CD4-positive, alpha-beta T cell (primary cell): ENCODE measurements around the gene TMEM11. TPM values are rescaled to one million over a fixed set of nuclear protein-coding genes. Genes with fewer than 3 reads are reported as not detected.
"Not testable (repeated sequence)": the region's sequence is repeated elsewhere in the genome, so short reads cannot be mapped to it uniquely, and the experiment has no call there.

Source experiments
- ATAC-seq: fragments of 200-7000 bp; cut with Tn5 transposase; one replicate; pipeline ENCODE4 v1.10.0; 2022; ENCODE audit warnings: mild to moderate bottlenecking; ENCODE audit not compliant: poor library complexity
- CTCF ChIA-PET: fragments of 350-600 bp; sonication (Branson Sonifier 250); formaldehyde crosslinking; loops from one replicate; lab custom pipeline; 2021; ENCODE audit warnings: antibody characterized with exemption, inconsistent platforms; lab: Charles Lee
- POLR2A ChIA-PET: fragments of 350-600 bp; sonication (Branson Sonifier 250); formaldehyde crosslinking; loops from one replicate; lab custom pipeline; 2021; ENCODE audit warnings: antibody characterized with exemption, inconsistent platforms; lab: Charles Lee
- DNase-seq, 14 experiments: peaks; one replicate each; pipeline ENCODE4 v3.0.0-alpha.2; 2013 to 2020; ENCODE audit warnings: mixed read lengths in 2 of 14
- H3K27ac ChIP-seq, 2 donors: one replicate each; pipeline versions ENCODE4 v1.5.1 to v1.7.0; 2013; ENCODE audit warnings: low read length in 2 of 2, low read depth in 1 of 2, mild to moderate bottlenecking in 1 of 2
- H3K27me3 ChIP-seq, 2 experiments: 1 replicate in 1 of 2; 2 replicates in 1 of 2; pipeline versions ENCODE4 v1.6.1 to v1.7.0; 2013; ENCODE audit warnings: low read length in 2 of 2, control low read depth in 1 of 2, mild to moderate bottlenecking in 1 of 2, moderate library complexity in 1 of 2; ENCODE audit not compliant: insufficient read depth in 2 of 2, control insufficient read depth in 1 of 2
- H3K36me3 ChIP-seq: one replicate; pipeline ENCODE4 v1.6.1; 2013; ENCODE audit warnings: low read length, control low read depth; ENCODE audit not compliant: insufficient read depth
- H3K4me1 ChIP-seq: one replicate; pipeline ENCODE4 v1.6.1; 2013; ENCODE audit warnings: low read length, control low read depth; ENCODE audit not compliant: insufficient read depth
- H3K4me3 ChIP-seq: one replicate; pipeline ENCODE4 v1.5.1; 2013; ENCODE audit warnings: mild to moderate bottlenecking, low read length, moderate library complexity
- H3K9me3 ChIP-seq, 2 experiments: 1 replicate in 1 of 2; 2 replicates in 1 of 2; pipeline versions ENCODE4 v1.6.1 to v1.7.0; 2013; ENCODE audit warnings: low read length in 2 of 2, mild to moderate bottlenecking in 2 of 2, control low read depth in 1 of 2, moderate library complexity in 1 of 2; ENCODE audit not compliant: control insufficient read depth in 1 of 2, insufficient read depth in 1 of 2
- H3K27ac Mint-ChIP-seq: one replicate; pipeline ENCODE4 v1.8.0; 2020; ENCODE audit warnings: mixed read lengths
- H3K27me3 Mint-ChIP-seq: one replicate; pipeline ENCODE4 v1.8.0; 2021; ENCODE audit warnings: mixed read lengths
- H3K36me3 Mint-ChIP-seq: one replicate; pipeline ENCODE4 v1.8.0; 2021; ENCODE audit warnings: low read depth, mixed read lengths
- H3K4me1 Mint-ChIP-seq: one replicate; pipeline ENCODE4 v1.8.0; 2021; ENCODE audit warnings: low read depth, mixed read lengths
- H3K4me3 Mint-ChIP-seq: one replicate; pipeline ENCODE4 v1.8.0; 2020; ENCODE audit warnings: mild to moderate bottlenecking, mixed read lengths
- H3K9me3 Mint-ChIP-seq: one replicate; pipeline ENCODE4 v1.8.0; 2020; ENCODE audit warnings: mixed read lengths
- CTCF ChIP-seq: fragments of 200-600 bp; IDR thresholded peaks from one replicate; pipeline ENCODE4 v1.8.0; 2022; ENCODE audit warnings: antibody characterized with exemption, mild to moderate bottlenecking
- intact Hi-C, 2 experiments: fragments of 100-400 bp; cut with DNase I in 1 of 2; cut with micrococcal nuclease in 1 of 2; formaldehyde crosslinking; loops; one replicate each; pipeline versions ENCODE4 v1.15.1 to v1.9.0; 2023 to 2025; cut with DNase I, micrococcal nuclease
- total RNA-seq, 174 experiments: library from RNA in 2 of 174; stranded (reverse) in 2 of 174; gene quantifications; one replicate each; pipeline ENCODE4 v1.2.3 and lab custom pipeline; 2021 to 2026

Gene TMEM11
- total RNA-seq, 2 experiments from 2014 or later, result 17.8 to 19.2 TPM

GRCh38 chr17:21231533-21231932 lies 17.6 kb upstream of the TMEM11 start:
- Histone ChIP-seq H3K27ac (no peak overlapping the region), H3K4me3 (no peak overlapping the region), H3K9me3 (peaks cover 0 to 4% of the 10 kb centered on the region in 2 experiments), H3K4me1 (no peaks in the 10 kb centered on the region), H3K27me3 (no peaks in the 10 kb centered on the region), H3K36me3 (no peaks in the 10 kb centered on the region)
- ATAC-seq (no peak), DNase-seq (no peak)
- POLR2A ChIA-PET, result no interaction called here
- no peaks in the 10 kb centered on the region for H3K36me3 Mint-ChIP-seq
- H3K9me3 Mint-ChIP-seq, result peaks cover 7% of the 10 kb centered on the region
- no peaks in the 10 kb centered on the region for H3K4me1 Mint-ChIP-seq
- no peaks in the 10 kb centered on the region for H3K27me3 Mint-ChIP-seq
- H3K27ac Mint-ChIP-seq, result no peak overlapping the region
- no peak overlapping the region for H3K4me3 Mint-ChIP-seq
- intact Hi-C loops, result no loop called here
- TF ChIP-seq CTCF, result no peak
- CTCF ChIA-PET, result no interaction called here

GRCh38 chr17:21228845-21229244 lies 14.9 kb upstream of the TMEM11 start:
- H3K4me1 Mint-ChIP-seq, result no peaks in the 10 kb centered on the region
- ATAC-seq (no peak), DNase-seq (no peak)
- intact Hi-C loops, result no loop called here
- H3K9me3 Mint-ChIP-seq, result peaks cover 7% of the 10 kb centered on the region
- Histone ChIP-seq H3K4me3 (no peak overlapping the region), H3K36me3 (no peaks in the 10 kb centered on the region), H3K4me1 (no peaks in the 10 kb centered on the region), H3K27ac (no peak overlapping the region), H3K9me3 (peaks cover 0 to 4% of the 10 kb centered on the region in 2 experiments), H3K27me3 (no peaks in the 10 kb centered on the region)
- ChIA-PET CTCF (no interaction called here), POLR2A (no interaction called here)
- no peaks in the 10 kb centered on the region for H3K27me3 Mint-ChIP-seq
- no peak overlapping the region for H3K27ac Mint-ChIP-seq
- no peak for TF ChIP-seq CTCF
- no peaks in the 10 kb centered on the region for H3K36me3 Mint-ChIP-seq
- no peak overlapping the region for H3K4me3 Mint-ChIP-seq

GRCh38 chr17:21228111-21228510 lies 14.2 kb upstream of the TMEM11 start:
- ATAC-seq (no peak), DNase-seq (no peak)
- ChIA-PET CTCF (no interaction called here), POLR2A (no interaction called here)
- H3K36me3 ChIP-seq, result no peaks in the 10 kb centered on the region
- Mint-ChIP-seq H3K4me3 (no peak overlapping the region), H3K36me3 (no peaks in the 10 kb centered on the region), H3K9me3 (peaks cover 7% of the 10 kb centered on the region), H3K4me1 (no peaks in the 10 kb centered on the region), H3K27me3 (no peaks in the 10 kb centered on the region), H3K27ac (no peak overlapping the region)
- no peak overlapping the region for H3K4me3 ChIP-seq
- TF ChIP-seq CTCF, result no peak
- H3K9me3 ChIP-seq, result peaks cover 0 to 4% of the 10 kb centered on the region in 2 experiments
- no peak overlapping the region for H3K27ac ChIP-seq
- intact Hi-C loops, result no loop called here
- no peaks in the 10 kb centered on the region for H3K27me3 ChIP-seq
- H3K4me1 ChIP-seq, result no peaks in the 10 kb centered on the region

- H3K4me3 Mint-ChIP-seq, H3K4me3 ChIP-seq, H3K36me3 ChIP-seq, H3K27ac Mint-ChIP-seq, POLR2A ChIA-PET, H3K27me3 Mint-ChIP-seq, DNase-seq, ATAC-seq, H3K27me3 ChIP-seq, H3K36me3 Mint-ChIP-seq, CTCF ChIA-PET, intact Hi-C loops, H3K4me1 Mint-ChIP-seq, H3K27ac ChIP-seq, H3K4me1 ChIP-seq, H3K9me3 ChIP-seq, H3K9me3 Mint-ChIP-seq: not testable (repeated sequence)
Measured at GRCh38 chr17:21227277-21227676, 13.3 kb upstream of the TMEM11 start.
